ENCODE data around the gene TNFAIP3.
"Not testable (repeated sequence)": the region's sequence is repeated elsewhere in the genome, so short reads cannot be mapped to it uniquely, and the experiment has no call there.

The TNFAIP3 gene

DNA sequence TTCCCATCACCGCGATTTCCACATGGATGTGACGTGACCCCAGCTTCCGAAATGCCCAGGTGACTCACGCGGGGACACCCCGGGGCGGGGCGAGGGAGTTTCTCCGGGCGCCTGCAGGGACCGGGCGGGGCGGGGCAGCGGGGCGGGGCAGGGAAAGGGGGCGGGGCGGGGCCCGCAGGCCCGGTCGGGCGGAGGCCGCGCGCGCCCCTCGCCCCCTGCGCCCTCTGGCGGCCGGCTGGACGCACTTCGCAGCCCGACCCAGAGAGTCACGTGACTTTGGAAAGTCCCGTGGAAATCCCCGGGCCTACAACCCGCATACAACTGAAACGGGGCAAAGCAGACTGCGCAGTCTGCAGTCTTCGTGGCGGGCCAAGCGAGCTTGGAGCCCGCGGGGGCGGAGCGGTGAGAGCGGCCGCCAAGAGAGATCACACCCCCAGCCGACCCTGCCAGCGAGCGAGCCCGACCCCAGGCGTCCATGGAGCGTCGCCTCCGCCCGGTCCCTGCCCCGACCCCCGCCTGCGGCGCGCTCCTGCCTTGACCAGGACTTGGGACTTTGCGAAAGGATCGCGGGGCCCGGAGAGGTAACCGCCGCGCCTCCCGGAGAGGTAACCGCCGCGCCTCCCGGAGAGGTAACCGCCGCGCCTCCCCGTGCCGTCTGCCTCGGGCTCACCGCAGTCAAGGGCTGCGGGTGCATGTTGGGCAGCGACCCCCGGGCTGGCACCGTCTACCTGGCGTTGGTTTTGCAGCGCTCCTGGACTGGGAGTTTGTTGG, at the start of gene TNFAIP3:
Gene TNFAIP3 (plus strand): TSS at position 346 of the 771 bp plus-strand sequence. CDS start 3,969 bp downstream, outside the sequence.
- peak within 1 kb of the TSS; percentile 62 for H3K4me3 ChIP-seq (ENCODE audit: low read depth, low read length)

DNA sequence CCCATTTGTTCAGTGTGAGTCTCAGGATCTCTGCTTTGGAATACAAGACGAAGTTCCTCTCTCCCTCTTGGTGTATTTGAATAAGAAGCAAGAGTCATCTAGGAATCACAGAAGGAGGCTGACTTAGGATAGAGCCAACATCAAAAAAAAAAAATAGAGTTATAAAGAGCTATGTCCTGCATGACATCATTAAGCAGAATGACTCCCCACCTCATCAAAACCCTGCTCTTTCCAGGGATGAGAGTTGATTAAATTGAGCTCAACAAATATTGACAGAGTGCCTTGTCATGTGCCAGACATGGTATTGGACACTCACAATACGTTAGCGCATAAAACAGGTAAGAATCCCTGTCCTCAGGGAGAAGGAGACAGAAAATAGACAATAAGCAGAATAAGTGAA, 48.6 kb upstream of the TNFAIP3 start:
- H3K4me3 ChIP-seq (ENCODE audit: low read depth, low read length): no peak overlapping the region

DNA sequence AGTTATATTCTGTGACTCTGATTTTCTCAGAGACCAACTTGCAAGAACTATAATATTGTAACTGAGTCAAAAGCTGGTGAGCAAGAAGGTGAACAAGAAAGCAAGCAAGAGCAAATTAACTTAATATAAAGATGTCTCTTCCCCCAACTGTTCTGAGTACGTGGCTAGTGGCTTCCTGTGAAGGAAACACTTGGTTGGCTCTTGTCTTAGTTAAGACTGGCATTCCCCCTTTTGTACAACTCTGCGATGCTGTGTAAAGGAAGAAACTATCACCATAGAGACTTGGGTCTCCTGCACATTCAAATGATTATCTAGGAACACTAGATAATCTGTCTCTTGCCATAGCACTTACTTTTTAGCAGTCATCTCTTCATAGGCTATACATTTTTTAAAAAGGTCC, 47.3 kb upstream of the TNFAIP3 start:
- no peak overlapping the region for H3K4me3 ChIP-seq (ENCODE audit: low read depth, low read length)

DNA sequence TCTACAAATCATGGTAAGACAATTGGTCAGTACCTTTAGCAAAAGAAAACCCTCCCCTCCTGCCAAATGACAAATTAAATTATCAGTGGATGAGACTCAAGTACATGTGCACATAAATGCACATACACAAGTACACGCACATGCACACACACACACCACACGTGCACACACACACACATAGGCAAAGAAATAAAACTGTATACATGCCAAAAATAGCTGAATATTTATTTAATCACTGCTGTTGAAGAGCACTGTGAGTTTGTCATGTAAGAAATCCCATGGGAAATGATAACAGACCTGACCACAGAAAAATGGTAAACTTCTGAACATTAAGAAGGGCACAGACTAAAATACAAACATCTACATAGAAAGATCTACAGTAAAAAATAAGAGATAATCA, 46.6 kb upstream of the TNFAIP3 start:
- no peak overlapping the region for H3K4me3 ChIP-seq (ENCODE audit: low read depth, low read length)

DNA sequence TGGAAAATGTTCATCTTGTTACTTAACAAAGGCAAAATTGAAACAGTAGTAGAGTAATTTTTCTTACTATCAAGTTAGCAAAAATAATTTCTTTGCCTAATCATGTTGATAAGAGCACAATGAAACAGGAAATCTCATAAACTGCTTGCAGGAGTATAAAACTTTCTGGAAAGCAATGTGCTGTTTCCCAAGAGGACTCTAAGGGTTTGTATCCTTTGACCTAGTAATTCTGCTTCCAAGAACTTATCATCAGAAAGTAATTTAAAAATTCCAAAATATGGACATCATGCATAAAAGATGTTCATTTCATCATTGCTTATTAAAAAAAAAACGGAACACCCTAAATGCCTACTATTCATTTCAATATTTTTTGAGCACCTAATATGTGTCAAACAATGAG, 46.1 kb upstream of the TNFAIP3 start:
- H3K4me3 ChIP-seq (ENCODE audit: low read depth, low read length): no peak overlapping the region

DNA sequence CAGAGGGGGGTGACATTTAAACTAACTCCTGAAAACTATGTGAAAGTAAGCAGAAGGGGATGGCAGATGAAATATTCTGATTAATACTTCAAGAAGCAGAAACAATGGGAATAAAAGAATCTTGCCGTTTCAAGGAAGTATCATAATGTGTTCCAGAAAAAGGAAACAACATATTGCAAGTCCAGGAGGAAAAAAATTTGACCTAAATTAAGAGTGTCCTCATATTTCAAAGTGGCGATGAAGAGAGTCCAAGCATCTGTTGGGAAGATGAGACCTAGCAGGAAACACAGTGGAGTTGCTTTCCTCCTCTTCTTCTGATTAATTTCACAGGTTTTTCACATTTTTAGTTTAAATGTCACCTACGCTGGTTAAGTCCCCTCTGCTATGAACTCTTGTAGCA, 45.6 kb upstream of the TNFAIP3 start:
- H3K4me3 ChIP-seq (ENCODE audit: low read depth, low read length): no peak overlapping the region

DNA sequence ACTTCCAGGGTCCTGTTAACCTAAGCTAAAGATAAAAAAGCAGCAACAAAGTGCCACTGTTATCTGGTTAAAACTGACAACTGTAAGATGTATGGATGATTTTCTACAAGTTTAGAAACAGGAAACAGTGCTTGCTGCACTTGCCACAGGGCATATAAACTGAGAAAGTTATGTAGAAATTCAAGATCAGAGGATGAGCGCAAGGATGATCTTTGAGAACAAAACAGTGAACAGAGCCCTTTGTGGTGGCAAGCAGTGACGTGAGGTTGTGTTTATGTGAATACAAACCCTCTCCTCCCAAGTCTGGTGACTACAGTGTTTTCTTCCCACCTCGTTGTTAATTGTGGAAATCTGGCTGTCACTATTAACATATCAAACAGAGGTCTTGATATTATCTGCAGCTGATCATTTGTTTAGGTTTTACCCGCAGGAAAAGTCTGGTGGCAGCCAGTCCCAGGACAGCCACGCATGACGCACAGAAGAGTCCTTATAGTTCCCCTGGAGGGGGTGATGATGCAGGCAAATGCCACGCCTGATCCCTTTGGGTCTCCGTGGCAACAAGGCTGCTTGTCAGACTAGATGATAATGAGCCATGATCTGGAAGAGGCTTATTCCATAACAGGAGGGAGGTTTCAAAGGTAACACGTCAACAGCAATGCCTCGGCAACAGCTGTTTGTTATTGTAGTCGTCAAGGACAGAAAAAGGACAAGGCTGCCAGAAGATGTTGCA, 43.1 kb upstream of the TNFAIP3 start:
- H3K4me3 ChIP-seq (ENCODE audit: low read depth, low read length): no peak overlapping the region

DNA sequence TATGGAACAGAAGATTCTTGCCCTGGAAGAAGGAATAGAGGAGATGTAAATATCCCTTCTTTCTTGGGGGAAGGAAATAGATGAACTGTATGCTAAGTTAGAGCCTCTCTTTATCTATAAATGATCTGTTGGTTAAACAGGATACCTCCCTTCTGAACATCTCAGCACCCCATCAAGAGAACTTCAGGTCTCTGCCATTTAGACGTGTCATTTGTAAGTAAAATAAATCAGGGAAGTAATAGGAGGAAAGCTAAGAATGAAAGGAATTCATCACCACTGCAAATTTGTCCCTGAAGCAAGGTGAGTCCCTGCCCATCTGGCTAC, 42.5 kb upstream of the TNFAIP3 start:
- no peak overlapping the region for H3K4me3 ChIP-seq (ENCODE audit: low read depth, low read length)

DNA sequence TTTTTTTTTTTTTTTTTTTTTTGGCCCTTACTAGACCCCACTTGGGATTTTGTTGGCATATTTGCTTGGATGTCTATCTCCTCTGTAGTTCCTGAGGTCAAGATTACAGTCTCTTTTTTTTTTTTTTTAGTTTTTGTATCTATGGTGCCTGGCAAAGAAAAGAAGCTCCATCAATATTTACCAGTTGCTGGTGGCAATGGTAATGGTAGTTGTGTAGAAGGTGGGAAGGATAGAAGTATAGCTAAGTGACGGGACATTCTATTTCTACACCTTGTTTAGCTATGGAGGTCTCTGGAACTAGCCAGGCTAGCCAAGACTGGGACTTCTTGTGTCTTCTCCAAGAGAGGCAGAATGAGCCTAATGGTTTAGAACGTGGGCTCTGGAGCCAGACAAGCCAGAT, 42.2 kb upstream of the TNFAIP3 start:
- no peak overlapping the region for H3K4me3 ChIP-seq (ENCODE audit: low read depth, low read length)

DNA sequence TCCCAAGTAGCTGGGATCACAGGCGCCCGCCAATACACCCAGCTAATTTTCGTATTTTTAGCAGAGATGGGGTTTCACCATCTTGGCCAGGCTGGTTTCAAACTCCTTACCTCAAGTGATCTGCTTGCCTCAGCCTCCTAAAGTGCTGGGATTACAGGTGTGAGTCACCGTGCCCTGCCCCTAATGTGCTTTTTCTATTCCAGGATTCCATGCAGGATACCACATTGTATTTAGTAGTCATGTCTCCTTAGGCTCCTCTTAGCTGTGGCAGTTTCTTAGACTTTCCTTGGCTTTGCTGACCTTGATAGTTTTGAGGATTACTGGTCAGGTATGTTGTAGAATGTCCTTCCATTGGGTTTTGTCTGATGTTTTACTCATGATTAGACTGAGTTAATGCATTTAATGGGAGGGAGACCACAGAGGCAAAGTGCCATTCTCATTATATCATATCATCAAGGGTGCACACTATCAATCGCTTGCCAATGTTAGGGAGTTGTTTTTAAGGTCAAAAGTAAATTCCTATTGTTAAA, 39.6 kb upstream of the TNFAIP3 start:
- H3K4me3 ChIP-seq (ENCODE audit: low read depth, low read length): no peak overlapping the region

DNA sequence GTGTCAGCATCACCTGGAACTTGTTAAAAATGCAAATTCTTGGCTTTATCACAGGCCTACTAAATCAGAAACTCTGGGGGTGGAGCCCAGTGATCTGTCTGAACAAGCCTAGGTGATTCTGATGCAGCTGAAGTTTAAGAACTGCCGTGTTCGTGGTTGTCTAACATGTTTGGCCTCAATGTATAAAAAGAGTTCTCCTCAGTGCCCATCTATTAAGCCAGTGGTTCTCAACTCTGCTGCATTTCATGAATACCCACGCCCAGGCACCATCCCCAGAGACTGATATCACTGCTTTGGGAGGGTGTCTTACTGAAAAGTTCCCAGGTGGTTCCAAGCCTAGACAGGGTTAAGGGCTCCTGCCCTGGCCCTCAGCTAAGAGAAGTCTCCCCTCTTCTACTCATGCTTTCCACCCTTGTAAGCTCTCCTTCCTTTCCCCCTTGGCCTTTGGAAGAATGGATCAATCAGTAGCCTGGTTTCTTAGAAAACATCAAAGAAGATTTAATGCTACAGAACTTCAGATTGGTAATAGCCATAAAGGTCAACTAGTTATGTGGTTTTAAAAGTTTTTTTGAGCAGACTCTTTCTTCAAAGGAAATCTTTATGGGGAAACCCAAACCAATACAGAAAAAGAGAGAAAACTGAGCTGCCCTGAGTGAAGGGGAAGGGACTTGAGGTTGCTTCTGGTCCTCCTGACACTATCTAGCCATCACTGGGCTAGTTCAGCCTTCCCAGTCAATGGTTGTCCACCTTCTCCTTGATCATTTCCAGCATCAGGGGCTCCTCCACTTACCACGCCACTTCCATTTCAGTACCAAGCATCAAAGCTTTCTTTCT, 38.9 kb upstream of the TNFAIP3 start:
- no peak overlapping the region for H3K4me3 ChIP-seq (ENCODE audit: low read depth, low read length)

DNA sequence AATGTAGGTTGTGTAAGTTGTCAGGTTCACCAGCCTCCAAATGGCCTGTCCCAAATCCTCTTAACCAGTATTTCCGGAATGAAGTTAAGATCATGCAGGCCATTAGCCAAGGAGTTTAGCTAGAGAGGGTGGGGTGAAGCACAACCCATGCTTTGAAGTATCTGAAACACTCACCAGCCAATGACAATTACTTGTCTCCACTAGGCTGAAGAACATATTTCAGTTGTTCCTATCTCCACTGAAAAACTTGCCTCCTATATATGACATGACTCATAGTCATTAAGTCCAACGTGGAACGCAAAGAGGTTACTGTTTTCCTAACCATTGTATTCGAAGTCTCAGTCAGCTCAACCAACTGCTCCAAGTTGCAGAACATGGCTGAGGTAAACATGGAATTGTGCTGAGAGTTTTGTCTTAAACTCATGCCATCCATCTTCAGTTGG, 37.4 kb upstream of the TNFAIP3 start:
- H3K4me3 ChIP-seq (ENCODE audit: low read depth, low read length): no peak overlapping the region

DNA sequence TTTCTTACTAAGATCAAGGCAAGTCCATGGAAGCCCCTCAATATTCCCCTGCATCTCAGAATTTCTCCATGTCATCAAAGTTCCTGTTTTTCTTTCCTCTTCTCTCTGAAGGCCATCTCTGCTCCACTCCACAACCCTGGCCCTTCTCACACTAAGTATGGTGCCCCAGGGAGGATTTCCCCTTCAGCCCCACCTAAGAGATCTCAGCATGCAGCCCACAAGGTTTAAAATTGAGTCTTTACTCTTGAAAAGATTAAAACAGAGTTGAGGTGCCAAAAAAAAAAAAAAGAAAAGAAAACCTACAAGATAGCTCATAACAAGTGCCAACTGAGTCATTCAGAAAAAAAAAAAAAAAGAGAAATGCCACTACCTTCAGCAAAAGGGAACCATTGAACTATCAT, 36.5 kb upstream of the TNFAIP3 start:
- H3K4me3 ChIP-seq (ENCODE audit: low read depth, low read length): no peak overlapping the region

DNA sequence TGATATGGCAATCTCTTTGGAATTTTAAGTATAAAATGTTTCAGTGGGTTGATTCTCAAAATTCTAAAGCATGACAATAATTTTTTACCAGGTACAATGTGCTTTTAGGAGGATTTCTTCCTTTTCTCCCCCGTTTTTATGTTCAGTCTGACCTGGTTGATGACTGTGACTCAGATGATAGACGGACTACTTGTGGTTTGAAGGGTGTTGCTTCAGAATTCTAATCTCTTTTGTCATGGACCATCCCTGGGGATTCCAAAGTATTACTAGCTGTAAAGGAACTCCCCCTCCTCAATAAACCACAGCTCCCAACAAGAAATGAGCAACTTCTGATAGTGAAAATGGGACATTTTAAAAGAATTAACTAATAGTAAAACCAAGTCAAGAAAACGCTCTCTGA, 34.9 kb upstream of the TNFAIP3 start:
- H3K4me3 ChIP-seq (ENCODE audit: low read depth, low read length): no peak overlapping the region

DNA sequence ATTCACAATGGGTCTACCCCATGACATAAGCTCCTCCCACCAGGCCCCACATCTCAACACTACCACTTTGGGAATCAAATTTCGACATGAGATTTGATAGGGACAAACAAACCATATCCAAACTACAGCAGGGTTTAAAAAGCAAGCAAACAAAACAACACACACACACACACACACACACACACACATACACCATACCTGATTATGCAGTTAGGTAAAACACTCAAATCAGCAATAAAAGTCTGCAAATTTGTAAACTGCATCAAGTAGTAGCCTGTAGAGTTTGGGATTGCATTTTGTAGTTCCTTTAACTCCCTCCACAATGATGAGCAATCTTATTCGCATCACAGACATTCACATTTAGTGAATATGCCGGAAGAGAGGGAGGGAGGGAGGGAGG, 32.6 kb upstream of the TNFAIP3 start:
- H3K4me3 ChIP-seq (ENCODE audit: low read depth, low read length): no peak overlapping the region

DNA sequence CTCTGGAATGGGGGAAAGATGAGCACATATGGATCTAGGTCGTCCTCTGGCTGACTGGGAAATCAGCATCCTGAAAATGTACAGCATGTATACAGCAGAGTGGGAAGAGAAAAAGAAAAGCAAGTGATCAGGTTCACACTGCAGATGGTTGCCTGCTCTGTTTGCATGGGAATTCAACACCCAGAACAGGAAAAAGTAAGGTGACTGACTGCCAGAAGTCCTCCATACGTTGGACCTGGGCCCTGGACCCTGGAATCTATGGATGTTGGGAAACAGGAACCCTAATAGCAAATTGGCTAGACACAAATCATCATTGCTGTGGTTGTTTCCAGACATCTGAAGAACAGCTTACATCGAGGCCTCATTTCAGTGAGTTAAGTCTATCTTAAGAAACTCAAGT, 30.3 kb upstream of the TNFAIP3 start:
- H3K4me3 ChIP-seq (ENCODE audit: low read depth, low read length): no peak overlapping the region

DNA sequence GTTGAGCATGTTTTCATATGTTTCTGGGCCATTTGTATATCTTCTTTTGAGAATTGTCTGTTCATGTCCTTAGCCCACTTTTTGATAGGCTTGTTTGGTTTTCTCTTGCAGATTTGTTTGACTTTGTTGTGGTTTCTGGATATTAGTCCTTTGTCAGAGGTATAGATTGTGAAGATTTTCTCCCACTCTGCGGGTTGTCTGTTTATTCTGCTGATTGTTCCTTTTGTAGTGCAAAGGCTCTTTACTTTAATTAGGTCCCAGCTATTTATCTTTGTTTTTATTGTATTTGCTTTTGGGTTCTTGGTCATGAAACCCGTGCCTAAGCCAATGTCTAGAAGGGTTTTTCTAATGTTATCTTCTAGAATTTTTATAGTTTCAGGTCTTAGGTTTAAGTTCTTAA, 29.0 kb upstream of the TNFAIP3 start:
- not testable (repeated sequence) for H3K4me3 ChIP-seq (ENCODE audit: low read depth, low read length)

DNA sequence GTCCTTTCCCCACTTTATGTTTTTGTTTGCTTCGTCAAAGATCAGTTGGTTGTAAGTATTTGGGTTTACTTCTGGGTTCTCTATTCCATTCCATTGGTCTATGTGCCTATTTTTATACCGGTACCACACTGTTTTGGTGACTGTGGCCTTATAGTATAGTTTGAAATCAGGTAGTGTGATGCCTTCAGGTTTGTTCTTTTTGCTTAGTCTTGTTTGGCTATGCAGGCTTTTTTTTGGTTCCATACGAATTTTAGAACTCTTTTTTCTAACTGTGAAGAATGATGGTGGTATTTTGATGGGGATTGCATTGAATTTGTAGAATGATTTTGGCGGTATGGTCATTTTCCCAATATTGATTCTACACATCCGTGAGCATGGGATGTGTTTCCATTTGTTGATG, 28.5 kb upstream of the TNFAIP3 start:
- H3K4me3 ChIP-seq (ENCODE audit: low read depth, low read length): not testable (repeated sequence)

DNA sequence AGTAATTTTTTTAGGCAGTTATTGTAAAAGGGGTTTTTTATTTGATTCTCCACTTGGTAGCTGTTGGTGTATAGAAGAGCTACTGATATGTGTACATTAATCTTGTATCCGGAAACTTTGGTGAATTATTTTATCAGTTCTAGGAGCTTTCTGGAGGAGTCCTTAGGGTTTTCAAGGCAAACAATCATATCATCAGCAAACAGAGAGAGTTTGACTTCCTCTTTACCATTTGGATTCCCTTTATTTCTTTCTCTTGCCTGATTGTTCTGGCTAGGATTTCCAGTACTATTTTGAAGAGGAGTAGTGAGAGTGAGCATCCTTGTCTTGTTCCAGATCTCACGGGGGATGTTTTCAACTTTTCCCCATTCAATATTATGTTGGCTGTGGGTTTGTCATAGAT, 28.0 kb upstream of the TNFAIP3 start:
- H3K4me3 ChIP-seq (ENCODE audit: low read depth, low read length): no peak overlapping the region

DNA sequence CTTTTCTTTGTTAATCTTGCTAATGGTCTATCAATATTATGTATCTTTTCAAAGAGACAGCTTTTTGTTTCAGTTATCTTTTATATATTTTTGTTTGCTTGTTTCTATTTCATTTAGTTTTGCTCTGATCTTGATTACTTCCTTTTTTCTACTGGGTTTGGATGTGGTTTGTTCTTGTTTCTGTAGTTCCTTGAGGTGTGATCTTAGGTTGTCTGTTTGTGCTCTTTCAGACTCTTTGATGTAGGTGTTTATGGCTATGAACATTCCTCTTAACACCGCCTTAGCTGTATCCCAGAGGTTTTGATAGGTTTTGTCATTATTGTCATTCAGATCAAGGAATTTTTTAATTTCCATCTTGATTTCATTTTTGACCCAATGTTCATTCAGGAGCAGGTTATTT, 26.8 kb upstream of the TNFAIP3 start:
- no peak overlapping the region for H3K4me3 ChIP-seq (ENCODE audit: low read depth, low read length)

DNA sequence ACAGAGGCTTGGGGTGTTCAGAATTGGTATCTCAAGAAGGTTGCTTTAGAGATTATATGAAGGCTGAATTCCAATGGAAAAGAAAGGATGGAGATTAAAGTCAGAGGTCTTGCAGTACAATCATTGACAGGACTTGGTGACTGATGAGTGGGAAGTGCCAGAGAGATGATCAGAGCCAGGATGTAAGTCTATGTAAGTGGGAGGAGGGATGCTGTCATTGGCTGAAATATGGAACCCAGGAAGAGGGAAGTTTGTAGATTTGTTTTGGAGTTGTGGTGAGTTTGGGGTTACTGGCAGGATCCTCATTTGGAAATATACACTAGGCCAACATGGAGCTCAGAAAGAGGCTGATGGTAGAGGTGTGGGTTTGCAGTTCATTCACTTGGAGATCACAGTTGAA, 23.8 kb upstream of the TNFAIP3 start:
- no peak overlapping the region for H3K4me3 ChIP-seq (ENCODE audit: low read depth, low read length)

DNA sequence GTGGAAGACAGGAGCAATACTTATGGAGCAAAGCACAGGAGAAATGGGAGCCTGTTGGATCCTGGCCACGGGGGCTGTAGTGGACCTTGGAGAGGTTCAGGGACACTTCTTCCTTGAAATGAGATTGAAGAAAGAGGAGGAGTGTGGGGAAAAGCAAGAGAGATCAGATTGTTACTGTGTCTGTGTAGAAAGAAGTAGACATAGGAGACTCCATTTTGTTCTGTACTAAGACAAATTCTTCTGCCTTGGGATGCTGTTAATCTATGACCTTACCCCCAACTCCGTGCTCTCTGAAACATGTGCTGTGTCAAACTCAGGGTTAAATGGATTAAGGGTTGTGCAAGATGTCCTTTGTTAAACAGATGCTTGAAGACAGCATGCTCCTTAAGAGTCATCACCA, 22.7 kb upstream of the TNFAIP3 start:
- not testable (repeated sequence) for H3K4me3 ChIP-seq (ENCODE audit: low read depth, low read length)
